NCI-H510A treated with DMSO at 0.1 percent for 48 hours (cell line): ENCODE measurements around the gene OR1E1.
"Not testable (repeated sequence)": the region's sequence is repeated elsewhere in the genome, so short reads cannot be mapped to it uniquely, and the experiment has no call there.

Source experiments
- DNase-seq: peaks from one replicate; lab custom pipeline; 2025; lab: John Stamatoyannopoulos, UW

OR1E1 gene

GRCh38 chr17:3398310-3398709, at the start of gene OR1E1:
OR1E1 (minus strand) TSS chr17:3398410; CDS start chr17:3398410, 0 bp downstream.
- no peak for DNase-seq

GRCh38 chr17:3447625-3448024, 49.4 kb upstream of the OR1E1 start:
- no peak for DNase-seq

GRCh38 chr17:3440451-3440850, 42.2 kb upstream of the OR1E1 start:
- DNase-seq: no peak

GRCh38 chr17:3438368-3438767, 40.2 kb upstream of the OR1E1 start:
- no peak for DNase-seq

- DNase-seq: no peak
Measured at GRCh38 chr17:3433741-3434140, 35.5 kb upstream of the OR1E1 start, which contains the start of gene OR1E2. OR1E2 (minus strand) TSS chr17:3433841; CDS start chr17:3433841, 0 bp downstream.

- DNase-seq: not testable (repeated sequence)
Measured at GRCh38 chr17:3433215-3433614, 35.0 kb upstream of the OR1E1 start.

- DNase-seq: no peak
Measured at GRCh38 chr17:3418222-3418621, 20.0 kb upstream of the OR1E1 start.

- no peak for DNase-seq
Measured at GRCh38 chr17:3415610-3416009, 17.4 kb upstream of the OR1E1 start.

GRCh38 chr17:3412216-3412615, 14.0 kb upstream of the OR1E1 start:
- DNase-seq: not testable (repeated sequence)

GRCh38 chr17:3411070-3411469, 12.9 kb upstream of the OR1E1 start, which contains the start of gene OR3A3:
OR3A3 (plus strand) TSS chr17:3411370.
- no peak for DNase-seq

- not testable (repeated sequence) for DNase-seq
Measured at GRCh38 chr17:3403856-3404255, 5.6 kb upstream of the OR1E1 start.

GRCh38 chr17:3401786-3402185, 3.6 kb upstream of the OR1E1 start:
- no peak for DNase-seq

- no peak for DNase-seq
Measured at GRCh38 chr17:3400055-3400454, 1.8 kb upstream of the OR1E1 start.

GRCh38 chr17:3397801-3398200, 409 bp downstream of the OR1E1 start:
- DNase-seq: not testable (repeated sequence)

- no peak for DNase-seq
Measured at GRCh38 chr17:3389791-3390190, 8.4 kb downstream of the OR1E1 start.

- no peak for DNase-seq
Measured at GRCh38 chr17:3385869-3386816, 12.1 kb downstream of the OR1E1 start, which contains the start of gene OR3A2. OR3A2 (minus strand) TSS chr17:3386308.

GRCh38 chr17:3381957-3382356, 16.3 kb downstream of the OR1E1 start:
- no peak for DNase-seq

- no peak for DNase-seq
Measured at GRCh38 chr17:3378321-3378720, 19.9 kb downstream of the OR1E1 start.

GRCh38 chr17:3371167-3371566, 27.0 kb downstream of the OR1E1 start:
- DNase-seq: not testable (repeated sequence)
